GM15510 (cell line): ENCODE data around the gene MORN2.

Experiments
- POLR2A ChIP-seq: IDR thresholded peaks from 3 replicates; pipeline ENCODE4 v1.6.1; 2011; ENCODE audit warnings: borderline replicate concordance; ENCODE audit not compliant: insufficient read length; ENCODE audit errors: extremely low read depth

Gene MORN2

DNA sequence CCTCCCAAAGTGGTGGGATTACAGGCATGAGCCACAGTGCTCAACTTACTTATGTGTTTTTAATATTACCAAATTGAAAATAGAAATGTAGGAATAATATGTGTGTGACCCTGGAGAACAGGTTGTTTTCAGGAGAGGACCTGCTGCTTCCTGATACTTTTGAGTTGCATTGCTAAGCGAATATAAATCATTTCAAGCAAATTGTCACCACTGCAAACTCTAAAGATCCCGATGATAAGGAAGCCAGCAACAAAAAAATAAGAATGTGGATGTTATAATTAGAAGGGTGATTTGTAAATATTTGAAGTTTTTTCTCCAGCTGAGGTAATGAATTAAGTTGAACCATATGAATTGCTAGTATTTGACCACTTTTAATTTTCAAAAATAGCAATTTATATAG is 54.8 kb downstream of the MORN2 start:
- TF ChIP-seq POLR2A = no peak
